Hypothalamus (tissue), 51 donors: ENCODE data around the gene PER2.
A peak's percentile ranks its signal among the peaks of the same experiment; 100 is the strongest.
"Not testable (repeated sequence)": the region's sequence is repeated elsewhere in the genome, so short reads cannot be mapped to it uniquely, and the experiment has no call there.

Experiments
- DNase-seq, 51 donors: peaks; one replicate each; lab custom pipeline; 2025; lab: John Stamatoyannopoulos, UW

Gene PER2

GRCh38 chr2:238287737-238288649 lies at the start of gene PER2:
Gene PER2 (minus strand): TSS chr2:238288610. CDS start chr2:238277936, 10,674 bp downstream.
- DNase-seq, result peak in 25 of 51 donors; percentile 14 to 70 (median 42)

- DNase-seq, result no peak
These were observed 49.4 kb upstream of the PER2 start for GRCh38 chr2:238337846-238338245.

GRCh38 chr2:238336793-238337444 lies 48.5 kb upstream of the PER2 start:
- DNase-seq, result no peak

- DNase-seq, result peak in 2 of 51 donors; percentile 17 to 28
These were observed 47.7 kb upstream of the PER2 start for GRCh38 chr2:238336151-238336550.

GRCh38 chr2:238335591-238335990 lies 47.2 kb upstream of the PER2 start:
- not testable (repeated sequence) for DNase-seq

GRCh38 chr2:238334885-238335284 lies 46.5 kb upstream of the PER2 start:
- DNase-seq, result no peak

DNA sequence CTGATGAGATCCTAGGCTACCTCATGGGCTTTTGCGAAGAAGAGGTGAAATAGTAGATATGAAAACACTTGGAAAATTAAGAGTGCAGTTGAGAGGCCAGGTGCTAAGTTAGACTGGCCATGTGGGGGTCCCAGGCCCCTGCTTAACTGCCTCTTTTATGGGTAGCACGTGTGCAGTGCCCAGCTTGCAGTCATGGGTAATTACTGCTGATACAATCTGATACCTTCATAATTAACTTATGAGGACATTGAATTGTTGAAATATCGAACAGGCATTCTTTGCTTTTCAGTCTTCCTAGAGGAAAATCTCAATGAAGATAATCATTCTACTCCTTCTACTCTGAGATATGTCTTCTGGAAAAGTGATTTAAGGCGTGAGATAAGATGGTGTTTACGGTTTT lies 43.5 kb upstream of the PER2 start:
- DNase-seq, result no peak

DNA sequence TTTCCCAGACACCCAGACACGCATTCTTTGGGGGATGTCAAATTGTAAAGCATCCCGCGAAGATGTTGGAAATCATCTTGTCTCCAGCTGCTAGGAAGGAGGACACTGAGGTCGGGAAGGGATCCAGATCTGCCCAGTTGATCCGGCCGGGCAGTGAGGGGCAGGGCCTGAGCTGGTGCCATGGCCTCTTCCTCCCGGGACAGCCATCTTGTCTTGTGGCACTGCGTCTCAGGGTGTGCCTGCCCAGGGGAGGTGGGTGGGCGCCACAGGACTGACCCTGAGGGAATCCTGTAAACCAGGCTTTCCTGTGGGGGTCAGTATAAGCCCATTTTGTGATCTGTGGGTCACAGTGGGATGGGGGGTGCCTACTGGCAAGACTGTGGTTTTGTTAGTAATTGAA lies 42.0 kb upstream of the PER2 start:
- DNase-seq, result no peak

- no peak for DNase-seq
These were observed 39.3 kb upstream of the PER2 start for GRCh38 chr2:238327751-238328150.

- no peak for DNase-seq
These were observed 38.5 kb upstream of the PER2 start for GRCh38 chr2:238326801-238327365.

- no peak for DNase-seq
These were observed 37.3 kb upstream of the PER2 start for GRCh38 chr2:238325694-238326093.

DNA sequence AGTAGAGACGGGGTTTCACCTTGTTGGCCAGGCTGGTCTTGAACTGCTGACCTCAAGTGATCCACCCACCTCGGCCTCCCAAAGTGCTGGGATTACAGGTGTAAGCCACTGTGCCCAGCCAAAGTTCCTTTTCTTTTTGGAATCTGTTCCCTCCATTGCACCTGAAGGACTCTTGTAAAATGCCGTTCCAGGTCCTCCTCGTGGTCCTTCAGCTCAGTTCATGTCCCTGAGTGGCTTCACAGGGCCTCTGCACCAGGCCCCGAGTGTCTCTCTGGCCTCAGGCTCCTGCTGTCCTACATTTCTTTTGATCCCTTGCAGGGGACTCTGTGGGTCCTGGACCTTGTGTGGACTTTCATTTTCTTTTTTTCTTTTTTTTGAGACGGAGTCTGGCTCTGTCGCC lies 35.8 kb upstream of the PER2 start:
- not testable (repeated sequence) for DNase-seq

DNA sequence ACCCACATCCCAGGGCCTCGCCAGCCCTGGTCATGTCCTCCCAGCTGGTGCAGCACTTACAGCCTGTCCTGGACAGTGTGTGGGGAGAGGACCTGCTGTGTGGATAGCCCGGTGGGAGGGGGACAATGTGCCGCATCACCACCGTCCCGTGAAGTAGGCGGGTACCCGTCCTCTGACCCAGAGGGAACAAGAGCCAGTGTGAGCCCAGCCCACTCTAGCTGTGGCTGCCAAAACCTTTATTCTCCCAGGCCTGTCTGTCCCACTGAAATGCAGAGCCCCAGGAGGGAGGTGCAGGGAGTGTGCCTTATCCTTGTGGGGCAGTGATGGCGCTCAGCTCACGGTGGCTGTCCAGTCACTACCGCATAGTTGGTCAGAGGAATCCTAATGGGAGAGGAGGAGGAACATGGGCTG lies 33.6 kb upstream of the PER2 start:
- DNase-seq, result no peak

- DNase-seq, result no peak
These were observed 33.1 kb upstream of the PER2 start for GRCh38 chr2:238321467-238321866.

DNA sequence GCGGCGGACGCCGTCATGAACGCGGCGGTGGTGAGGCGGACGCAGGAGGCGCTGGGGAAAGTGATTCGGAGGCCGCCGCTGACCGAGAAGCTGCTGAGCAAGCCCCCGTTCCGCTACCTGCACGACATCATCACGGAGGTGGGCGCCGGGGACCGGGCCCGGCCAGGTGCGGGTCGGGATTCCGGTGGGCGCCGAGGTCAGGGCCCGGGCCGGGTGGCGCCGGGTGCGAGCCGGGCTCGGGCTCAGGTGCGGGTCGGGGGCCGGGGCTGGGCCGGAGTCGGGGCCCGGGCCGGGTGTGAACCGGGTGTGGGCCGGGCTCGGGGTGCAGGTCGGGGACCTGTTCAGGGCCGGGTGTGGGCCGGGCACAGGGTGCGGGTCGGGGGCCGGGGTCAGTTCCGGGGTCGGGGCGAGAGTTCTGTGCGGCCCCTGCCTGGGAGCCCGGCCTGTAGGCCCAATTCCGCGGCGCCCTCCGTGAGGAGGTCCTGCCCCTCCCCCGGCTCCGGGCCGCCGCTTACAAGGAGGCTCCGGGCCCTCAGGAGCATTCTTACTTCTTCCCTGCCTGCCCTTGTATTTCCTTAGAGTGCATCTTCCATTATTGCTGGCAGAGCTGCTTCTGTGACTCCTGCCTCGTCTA lies 32.4 kb upstream of the PER2 start:
- DNase-seq, result peak in 4 of 51 donors; percentile 33 to 47 (median 40)

GRCh38 chr2:238320246-238320647 lies 31.8 kb upstream of the PER2 start, which contains the start of gene TRAF3IP1:
Gene TRAF3IP1 (plus strand): TSS chr2:238320518. CDS start chr2:238320663, 145 bp downstream.
- peak; percentile 7 to 96 (median 88) for DNase-seq

GRCh38 chr2:238315031-238315595 lies 26.7 kb upstream of the PER2 start:
- no peak for DNase-seq

GRCh38 chr2:238314576-238314975 lies 26.2 kb upstream of the PER2 start:
- no peak for DNase-seq

- DNase-seq, result no peak
These were observed 25.6 kb upstream of the PER2 start for GRCh38 chr2:238313991-238314350.

GRCh38 chr2:238313289-238313990 lies 25.0 kb upstream of the PER2 start:
- DNase-seq, result no peak
